ENCODE data around the gene AXIN2.

- TF ChIP-seq CTCF (conservative IDR thresholded peaks at IDR 0.05; ENCODE audit: low read length) (no peak), EZH2phosphoT487 (IDR thresholded peaks at IDR 0.05; ENCODE audit: borderline replicate concordance) (no peak)
Measured at GRCh38 chr17:65559804-65560627, 1.4 kb downstream of the AXIN2 start.
